AG20443 (cell line): Measurements from ENCODE around the gene ERMP1.
"Not testable (repeated sequence)": the region's sequence is repeated elsewhere in the genome, so short reads cannot be mapped to it uniquely, and the experiment has no call there.

Experiments used
- DNase-seq: peaks from one replicate; pipeline ENCODE4 v3.0.0; 2012; ENCODE audit warnings: low spot score, mixed read lengths

Gene ERMP1

DNA sequence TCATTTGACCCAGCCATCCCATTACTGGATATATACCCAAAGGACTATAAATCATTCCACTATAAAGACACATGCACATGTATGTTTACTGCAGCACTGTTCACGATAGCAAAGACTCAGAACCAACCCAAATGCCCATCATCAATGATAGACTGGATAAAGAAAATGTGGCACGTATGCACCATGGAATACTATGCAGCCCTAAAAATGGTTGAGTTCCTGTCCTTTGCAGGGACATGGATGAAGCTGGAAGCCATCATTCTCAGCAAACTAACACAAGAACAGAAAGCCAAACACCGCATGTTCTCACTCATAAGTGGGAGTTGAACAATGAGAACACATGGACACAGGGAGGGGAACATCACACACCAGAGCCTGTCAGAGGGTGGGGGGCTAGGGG, 49.5 kb downstream of the ERMP1 start:
- not testable (repeated sequence) for DNase-seq

DNA sequence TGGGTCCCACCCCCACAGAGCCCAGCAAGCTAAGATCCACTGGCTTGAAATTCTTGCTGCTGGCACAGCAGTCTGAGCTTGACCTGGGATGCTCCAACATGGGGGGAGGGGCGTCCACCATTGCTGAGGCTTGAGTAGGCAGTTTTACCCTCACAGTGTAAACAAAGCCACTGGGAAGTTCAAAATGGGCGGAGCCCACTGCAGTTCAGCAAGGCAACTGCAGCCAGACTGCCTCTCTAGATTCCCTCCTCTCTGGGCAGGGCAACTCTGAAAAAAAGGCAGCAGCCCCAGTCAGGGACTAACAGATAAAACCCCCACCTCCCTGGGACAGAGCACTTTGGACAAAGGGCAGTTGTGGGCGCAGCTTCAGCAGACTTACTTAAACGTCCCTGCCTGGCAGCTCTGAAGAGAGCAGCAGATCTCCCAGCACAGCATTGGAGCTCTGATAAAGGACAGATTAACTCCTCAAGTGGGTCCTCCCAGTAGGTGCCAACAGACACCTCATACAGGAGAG, 53.2 kb downstream of the ERMP1 start:
- not testable (repeated sequence) for DNase-seq

DNA sequence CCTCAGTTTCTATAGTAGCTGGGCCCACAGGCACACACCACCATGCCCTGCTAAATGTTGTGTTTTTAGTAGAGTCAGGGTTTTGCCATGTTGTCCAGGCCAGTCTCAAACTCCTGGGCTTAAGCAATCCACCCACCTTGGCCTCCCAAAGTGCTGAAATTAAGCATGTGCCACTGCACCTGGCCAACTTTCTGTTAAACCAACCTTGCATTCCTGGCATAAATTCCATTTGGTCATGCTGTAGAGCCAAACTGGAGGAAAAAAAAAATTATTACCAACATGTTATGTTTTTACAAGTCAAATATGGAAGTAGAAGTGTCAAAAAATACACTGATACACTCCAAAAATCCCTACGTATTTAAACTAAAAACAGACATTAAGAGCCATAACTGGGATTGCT, 54.1 kb downstream of the ERMP1 start:
- no peak for DNase-seq

DNA sequence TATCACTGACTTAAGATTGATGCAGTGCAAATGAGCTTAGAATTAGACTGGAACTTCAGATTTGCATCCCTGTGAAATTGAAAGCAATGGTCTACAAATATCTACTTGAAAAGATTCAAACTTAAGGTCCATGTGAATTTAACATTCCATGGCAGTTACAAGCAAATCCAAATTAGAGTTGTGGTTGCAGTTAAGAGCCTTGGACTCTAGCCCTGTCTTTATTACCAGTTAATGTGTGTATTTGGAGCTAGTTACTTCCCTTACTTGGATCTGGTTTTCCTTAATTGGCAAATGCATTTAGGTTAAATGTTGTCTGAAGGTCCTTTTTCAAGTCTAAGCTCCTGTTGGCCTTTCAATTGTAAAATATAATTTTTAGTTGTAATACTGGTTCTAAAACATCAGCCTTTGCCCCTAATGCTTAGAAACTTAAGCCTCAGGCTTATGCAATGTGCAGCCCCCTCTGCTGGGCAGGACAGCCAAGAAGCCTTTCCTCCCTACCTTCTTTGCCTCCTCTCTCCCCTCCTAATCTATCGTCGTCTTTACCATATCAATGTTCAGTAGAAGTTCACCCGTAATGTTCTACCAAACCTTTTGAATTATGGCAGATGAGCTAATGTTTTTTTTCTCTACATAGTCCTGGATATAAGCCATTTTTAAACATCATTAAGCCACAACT, 59.5 kb downstream of the ERMP1 start:
- no peak for DNase-seq

DNA sequence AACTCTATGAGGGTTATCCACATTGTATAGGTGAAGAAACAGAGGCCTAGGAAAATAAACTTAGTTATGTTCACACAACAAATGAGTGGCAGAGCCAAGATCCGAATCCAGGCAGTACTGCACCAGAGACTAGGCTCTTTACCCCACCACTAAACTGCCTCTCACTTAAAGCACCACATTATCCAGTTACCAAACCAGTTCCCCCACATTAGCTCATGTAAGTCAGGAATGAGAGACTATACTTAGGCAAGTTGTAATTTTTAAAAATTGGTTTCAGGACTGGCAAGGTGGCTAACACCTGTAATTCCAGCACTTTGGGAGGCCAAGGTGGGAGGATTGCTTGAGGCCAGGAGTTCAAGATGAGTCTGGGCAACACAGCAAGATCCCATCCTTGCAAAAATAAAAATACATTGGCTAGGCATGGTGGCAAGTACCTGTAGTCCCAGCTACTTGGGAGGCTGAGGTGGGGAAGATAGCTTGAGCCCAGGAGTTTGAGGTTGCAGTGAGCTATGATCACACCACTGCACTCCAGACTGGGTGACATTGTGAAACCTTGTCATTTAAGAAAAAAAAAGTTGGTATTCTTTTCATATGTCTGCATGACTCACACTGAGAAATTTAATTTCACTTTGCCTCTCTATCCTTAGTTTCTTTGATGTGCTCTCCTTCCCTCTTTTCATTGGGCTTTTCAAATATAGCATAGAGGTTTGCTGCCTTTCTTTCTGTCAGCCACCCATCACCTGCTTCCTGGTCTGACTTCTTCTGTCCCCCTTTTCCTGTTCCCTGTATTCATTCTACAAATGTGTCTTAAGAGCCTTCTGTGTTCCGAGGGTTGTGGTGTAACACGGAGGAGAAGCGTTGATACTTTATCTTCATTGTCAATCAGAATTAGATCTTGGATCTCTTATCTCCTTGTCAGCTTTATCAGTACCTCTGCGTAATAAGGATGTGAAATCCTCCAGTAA, 64.7 kb downstream of the ERMP1 start:
- no peak for DNase-seq

DNA sequence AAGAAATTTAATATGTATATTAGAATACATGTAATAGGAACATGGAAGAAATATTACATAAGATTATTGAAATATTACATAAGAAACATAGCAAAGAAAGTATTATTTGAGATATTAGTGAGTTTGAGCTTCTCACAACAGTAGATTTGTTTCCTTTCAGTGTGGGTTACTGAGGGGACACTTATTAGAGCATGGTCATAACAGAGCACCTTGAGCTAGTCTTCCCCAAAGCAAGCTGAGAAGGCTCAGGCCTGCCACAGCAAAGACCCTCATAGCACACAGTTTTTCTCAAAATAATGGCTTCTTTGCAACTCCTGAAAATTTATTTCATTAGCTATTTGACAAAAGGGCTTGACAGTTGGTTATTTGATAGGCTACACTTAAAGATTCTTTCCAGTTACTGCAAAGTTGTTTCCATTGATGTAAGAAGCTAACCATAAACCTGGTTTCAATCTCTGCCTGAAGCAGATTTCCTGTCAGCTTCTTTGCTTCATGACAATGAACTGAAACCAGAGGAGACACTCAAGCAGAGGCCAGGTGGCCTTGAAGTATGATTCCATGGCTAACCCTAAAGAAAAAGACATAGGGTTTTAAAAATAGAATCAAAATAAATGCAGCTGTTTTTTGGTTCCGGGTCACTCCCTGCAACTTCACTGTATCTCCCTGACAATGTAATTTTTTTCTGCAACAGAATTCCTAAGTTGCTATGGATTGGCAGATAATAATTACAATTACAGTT, 68.6 kb downstream of the ERMP1 start:
- DNase-seq: no peak

DNA sequence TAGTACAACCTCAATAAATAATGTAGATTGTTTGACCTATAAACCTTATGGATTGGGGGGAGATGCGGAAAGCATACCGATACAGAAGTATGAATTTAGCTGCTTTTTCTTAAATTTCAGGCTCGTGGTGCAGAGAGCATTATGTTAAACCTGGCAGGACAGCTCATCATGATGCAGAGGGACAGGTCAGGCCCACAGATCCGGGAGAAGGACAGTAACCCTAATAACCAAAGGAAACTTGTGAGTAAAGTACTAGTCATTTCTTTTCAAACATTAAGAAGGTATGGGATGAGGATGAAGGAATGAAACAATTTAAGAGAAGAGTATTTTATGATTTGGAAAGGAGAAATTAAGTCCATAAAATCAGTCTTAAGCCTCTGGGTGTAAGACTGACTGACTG, 70.5 kb downstream of the ERMP1 start:
- DNase-seq: no peak

DNA sequence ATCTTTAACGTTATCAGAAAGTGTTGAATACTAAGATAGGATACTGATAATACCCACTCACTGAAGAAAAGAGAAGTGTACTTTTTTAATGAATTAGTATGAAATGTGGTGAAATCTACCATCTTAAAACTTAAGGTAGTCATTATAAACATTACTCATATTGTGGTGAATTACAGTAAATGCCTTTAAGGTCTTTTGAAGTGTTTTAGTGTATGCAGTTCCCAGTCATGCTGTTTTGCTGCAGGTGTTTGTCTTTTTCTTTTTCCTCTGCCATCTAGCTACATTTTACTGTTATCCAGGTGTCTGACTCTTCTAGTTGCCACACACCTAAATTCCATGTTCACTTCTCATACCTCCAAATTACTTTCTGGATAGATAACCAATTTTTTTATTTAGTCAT, 72.6 kb downstream of the ERMP1 start:
- no peak for DNase-seq

DNA sequence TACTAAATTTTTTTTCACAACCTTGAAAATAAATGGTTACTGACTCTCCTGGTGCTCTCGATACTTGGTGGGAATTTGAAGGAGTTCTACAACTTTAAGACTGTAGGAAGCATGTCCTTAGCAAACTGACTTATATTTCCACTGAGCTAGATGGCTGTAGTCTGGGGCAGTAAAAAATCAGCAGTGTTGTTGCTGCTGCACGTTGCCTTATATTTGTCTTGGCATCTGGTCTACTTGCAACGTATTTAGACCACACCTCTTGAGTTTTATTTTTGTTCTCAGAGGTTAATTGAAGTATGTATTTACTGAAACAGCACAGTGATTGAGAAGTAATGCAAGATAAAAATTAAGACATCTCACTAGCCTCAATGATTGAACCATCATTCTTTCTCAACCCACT, 76.3 kb downstream of the ERMP1 start:
- DNase-seq: no peak

DNA sequence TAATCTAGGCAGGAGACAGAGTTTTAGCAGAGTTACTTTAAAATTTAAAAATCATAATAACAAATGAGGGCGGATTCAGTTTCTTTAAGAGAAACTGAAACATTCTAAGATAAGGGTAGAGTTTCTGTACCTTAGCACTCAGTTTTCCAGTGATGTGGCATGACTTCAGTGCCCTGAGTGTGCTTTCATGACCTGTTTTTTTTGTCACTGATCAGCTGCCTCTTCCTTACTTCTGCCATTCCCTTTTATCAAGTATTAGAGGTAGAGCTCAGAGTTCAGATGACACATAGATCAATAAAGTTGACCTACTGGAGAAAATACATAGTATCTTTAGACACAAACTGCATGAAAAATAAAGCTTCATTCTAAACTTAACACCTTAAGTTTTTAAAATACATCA, 82.3 kb downstream of the ERMP1 start:
- no peak for DNase-seq

DNA sequence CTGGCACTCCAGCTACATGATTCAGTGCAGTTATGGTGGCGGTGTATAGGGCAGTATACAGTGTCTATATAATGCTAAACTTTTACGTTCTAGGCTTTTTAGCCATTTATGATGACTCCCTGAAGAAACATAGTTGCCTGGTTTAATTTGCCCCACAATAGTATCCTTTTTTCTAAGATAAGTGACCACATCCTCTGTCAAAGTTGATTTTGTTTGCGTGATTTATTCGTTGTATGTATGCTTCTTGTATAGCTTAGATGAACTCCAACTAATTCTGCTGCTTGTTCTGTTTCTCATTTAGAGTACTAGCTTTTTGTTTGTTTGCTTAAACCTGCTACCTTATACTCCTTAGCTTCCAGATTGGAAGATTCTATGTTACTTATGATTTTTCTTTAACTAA, 83.6 kb downstream of the ERMP1 start:
- DNase-seq: no peak

DNA sequence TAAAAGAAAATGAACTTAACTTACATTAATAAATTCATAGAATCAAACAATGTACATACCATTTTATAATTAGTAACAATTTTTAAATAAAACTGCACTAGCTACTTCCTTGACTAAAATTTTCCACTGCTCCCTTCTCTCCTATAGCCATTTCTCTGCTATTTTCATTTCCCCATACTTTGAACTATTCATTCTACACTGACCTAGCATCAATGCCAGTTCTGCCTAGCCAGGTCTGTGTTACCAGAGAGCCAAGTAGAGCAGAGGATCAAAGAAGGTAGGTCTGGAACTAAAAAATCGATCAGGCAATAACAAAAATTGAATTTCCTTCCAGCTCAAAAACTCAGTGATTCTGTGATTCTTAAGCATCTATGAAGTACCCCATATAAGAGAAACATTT, 84.5 kb downstream of the ERMP1 start:
- DNase-seq: no peak

DNA sequence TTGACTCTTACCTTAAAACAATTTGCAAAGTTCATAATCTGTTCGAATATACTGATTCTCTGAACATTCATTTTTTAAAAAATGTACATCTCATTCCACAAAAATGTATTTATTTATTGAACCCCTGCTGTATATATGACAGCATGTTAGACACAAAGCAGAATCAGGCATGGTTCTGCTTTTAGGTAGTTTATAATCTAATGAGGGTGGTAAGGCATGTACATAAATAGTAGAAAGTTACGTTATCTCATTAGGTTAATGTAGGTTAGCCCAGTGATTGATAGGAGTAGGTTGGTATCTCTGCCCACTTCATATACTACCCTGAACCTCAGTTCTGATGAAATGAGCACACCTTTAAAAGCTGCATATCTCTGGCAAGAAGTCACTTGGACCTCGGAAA, 89.8 kb downstream of the ERMP1 start:
- no peak for DNase-seq

DNA sequence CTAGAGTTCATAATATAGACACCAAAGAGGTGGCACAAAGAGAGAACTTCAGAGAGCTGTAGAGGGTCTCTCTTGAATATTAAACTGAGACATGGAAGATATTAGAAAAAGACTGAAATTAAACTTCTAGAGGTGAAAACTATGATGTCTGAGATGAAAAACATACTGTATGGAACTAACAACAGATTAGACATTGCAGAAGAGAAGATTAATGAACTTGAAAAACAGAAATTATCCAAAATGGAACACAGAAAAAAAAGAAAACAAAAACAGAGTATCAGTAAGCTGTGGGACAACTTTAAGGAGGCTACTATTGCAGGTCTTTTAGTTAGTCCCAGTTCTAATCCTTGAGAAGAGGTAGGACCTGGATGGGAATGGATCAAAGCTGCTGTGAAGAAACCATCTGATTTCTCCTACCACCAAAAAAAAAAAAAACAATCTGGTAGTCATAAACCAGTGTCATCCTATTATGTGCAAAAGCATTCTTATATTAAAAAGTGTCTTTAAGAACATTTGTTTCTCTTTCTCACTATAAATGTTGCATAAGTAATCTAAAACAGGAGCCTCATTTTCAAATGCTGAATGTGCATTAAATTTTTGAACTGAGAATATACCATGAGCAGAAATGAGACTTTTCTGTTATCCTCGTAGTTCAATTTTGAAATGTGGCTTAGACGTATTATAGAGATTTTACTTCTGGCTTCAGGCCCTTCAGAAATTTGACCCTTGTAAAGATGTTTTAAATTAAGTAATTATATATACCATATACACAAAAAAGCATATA, 96.2 kb downstream of the ERMP1 start:
- DNase-seq: no peak

DNA sequence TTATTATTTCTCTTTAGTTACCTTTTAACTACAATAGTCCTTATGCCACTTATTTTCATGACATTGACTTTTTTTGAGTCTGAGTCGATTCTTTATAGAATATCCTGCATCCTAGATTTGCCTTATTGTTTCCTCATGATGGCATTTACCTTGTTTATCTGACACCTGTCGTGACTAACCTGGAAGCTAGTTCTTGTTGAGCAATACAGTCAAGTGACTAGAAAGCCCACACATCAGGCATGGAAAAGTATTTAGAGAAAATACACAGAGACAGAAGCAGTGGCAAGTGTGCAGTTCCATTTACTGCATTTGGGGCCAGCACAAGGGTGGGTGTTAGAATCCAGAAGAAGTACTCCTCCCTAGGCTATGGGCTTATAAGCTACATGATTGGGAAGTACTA, 97.8 kb downstream of the ERMP1 start:
- DNase-seq: no peak
